ENCODE measurements around the gene LEFTY1. TPM values are rescaled to one million over a fixed set of nuclear protein-coding genes. Genes with fewer than 3 reads are reported as not detected.

LEFTY1 gene
- polyA plus RNA-seq, 3 donors = 0.13 TPM; not detected in 2

Small RNA genes within 50 kb of the gene (small RNA-seq; reads per million reads assigned to genes)
- gene AL117348.1 (ENCODE audit: insufficient read length, low read depth) = not detected

Other genes starting within 250 kb of the LEFTY1 start
- under 1 TPM in 1 of 3 donors, not detected in 2; 0.12 TPM for gene ENAH, start 236.0 kb downstream of the LEFTY1 start, polyA plus RNA-seq
- gene SRP9, start 111.3 kb downstream of the LEFTY1 start, polyA plus RNA-seq = 100 to 1,000 TPM in 2 of 3 donors, 10 to 100 TPM in 1; 89.5 to 329 (median 281) TPM
- 10 to 100 TPM in 1 of 3 donors, 1 to 10 TPM in 2; 4.6 to 23.8 (median 7.4) TPM for gene EPHX1, start 79.0 kb downstream of the LEFTY1 start, polyA plus RNA-seq
- gene TMEM63A, start 6.8 kb downstream of the LEFTY1 start, polyA plus RNA-seq = 10 to 100 TPM in 1 of 3 donors, 1 to 10 TPM in 2; 3.0 to 48.0 (median 5.8) TPM
- gene PYCR2, start 35.1 kb upstream of the LEFTY1 start, polyA plus RNA-seq = 10 to 100 TPM; 21.4 to 72.5 (median 26.6) TPM
- not detected for gene LEFTY2, start 52.1 kb upstream of the LEFTY1 start, polyA plus RNA-seq
- 10 to 100 TPM in 1 of 3 donors, 1 to 10 TPM in 2; 6.8 to 18.0 (median 8.4) TPM for gene SDE2, start 110.2 kb upstream of the LEFTY1 start, polyA plus RNA-seq
- gene H3-3A, start 173.6 kb upstream of the LEFTY1 start, polyA plus RNA-seq = 1,000 to 10,000 TPM in 2 of 3 donors, 100 to 1,000 TPM in 1; 961 to 1,826 (median 1,812) TPM

Data from CD14-positive monocyte (primary cell).